Measurements from ENCODE around the gene PACS2.
"Not testable (repeated sequence)": the region's sequence is repeated elsewhere in the genome, so short reads cannot be mapped to it uniquely, and the experiment has no call there.

The PACS2 gene

DNA sequence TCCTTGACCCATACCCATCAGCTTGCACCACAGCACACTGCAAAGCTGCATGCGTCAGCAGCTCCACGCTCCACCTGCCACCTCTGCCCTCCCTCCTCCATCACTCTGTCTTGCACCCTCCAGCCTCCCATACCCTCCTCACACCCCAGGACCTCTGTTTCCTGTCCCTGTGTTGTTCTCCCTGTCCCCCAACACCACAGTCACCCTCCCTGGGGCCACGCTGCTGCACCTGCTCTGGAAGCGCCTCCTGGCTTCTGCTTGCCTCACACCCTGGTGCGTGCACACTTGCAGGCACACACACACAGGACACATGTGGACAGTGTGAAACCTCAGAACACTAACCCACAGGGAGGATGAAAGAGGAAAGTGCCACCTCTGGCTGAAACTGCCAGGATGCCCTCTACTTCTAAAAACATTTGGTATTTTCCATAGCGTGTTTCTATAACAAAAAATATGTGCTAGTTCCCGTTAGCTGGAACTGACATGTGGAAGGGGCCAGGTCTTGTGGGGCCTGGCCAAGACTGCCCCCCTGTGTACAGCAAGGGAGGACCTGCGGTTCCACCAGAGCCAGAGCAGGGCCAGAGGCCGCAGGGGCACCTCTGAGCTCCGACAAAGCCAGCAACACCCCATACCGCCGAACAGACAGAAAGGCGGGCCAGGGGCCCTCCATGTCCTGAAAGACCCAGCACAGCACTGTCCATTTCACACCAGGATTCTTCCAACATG, 23.8 kb upstream of the PACS2 start:
- no peaks in the 10 kb centered on the region for H3K27me3 ChIP-seq (ENCODE audit: insufficient read depth, low read length)
- no peaks in the 10 kb centered on the region for H3K36me3 ChIP-seq (ENCODE audit: insufficient read depth, low read depth, low read length)
- no peak overlapping the region for H3K4me3 ChIP-seq (ENCODE audit: low read length)
- H3K9me3 ChIP-seq (ENCODE audit: insufficient read depth, low read depth, low read length): no peaks in the 10 kb centered on the region
- no peak overlapping the region for H3K27ac ChIP-seq (ENCODE audit: low read length)
- H3K9ac ChIP-seq (ENCODE audit: low read depth, low read length): no peak overlapping the region
- no peaks in the 10 kb centered on the region for H3K4me1 ChIP-seq (ENCODE audit: insufficient read depth, low read length)

DNA sequence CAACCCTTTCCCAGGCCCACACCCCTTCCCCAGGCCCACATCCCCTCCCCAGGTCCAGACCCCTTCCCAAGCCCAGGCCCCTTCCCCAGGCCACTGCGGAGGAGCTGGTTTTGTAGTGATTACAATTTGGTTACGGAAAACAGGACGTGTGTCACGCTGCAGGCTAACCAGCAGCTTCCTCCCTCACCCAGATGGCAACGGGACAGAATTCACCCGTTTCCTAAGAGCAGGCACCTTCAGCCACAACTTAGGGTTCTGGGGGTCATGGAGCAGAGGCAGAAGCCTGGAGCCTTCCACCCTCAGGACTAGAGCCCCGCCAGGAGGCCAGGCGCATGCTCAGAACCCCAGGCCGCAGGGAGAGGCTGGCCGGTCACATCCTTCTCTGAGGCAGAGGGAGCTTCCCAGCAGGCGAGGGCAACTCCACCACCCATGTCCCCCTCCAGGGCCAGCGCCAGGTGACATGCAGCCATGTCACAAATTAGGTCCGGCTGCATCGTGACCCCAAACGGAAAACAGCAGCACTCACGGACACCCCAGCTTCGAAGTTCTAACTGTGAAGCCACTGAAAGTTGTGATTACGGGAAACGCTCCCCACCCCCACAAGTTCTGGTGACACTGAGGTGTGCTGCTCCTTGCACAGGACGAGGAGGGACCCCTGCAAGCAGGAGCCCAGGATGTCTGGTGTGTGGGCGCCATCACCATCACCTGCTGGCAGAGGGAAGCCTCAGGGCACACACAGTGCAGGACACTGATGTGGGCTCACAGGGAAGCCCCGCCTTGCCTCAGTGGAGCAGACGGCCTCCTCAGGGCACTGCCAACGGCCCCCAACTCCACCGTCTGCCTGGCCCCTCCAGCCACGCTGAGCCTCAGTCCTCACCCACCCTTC, 21.5 kb upstream of the PACS2 start:
- Histone ChIP-seq H3K27me3 (ENCODE audit: insufficient read depth, low read length) (no peaks in the 10 kb centered on the region), H3K4me1 (ENCODE audit: insufficient read depth, low read length) (no peaks in the 10 kb centered on the region), H3K9ac (ENCODE audit: low read depth, low read length) (no peak overlapping the region), H3K36me3 (ENCODE audit: insufficient read depth, low read depth, low read length) (no peaks in the 10 kb centered on the region), H3K9me3 (ENCODE audit: insufficient read depth, low read depth, low read length) (no peaks in the 10 kb centered on the region), H3K4me3 (ENCODE audit: low read length) (no peak overlapping the region), H3K27ac (ENCODE audit: low read length) (no peak overlapping the region)

DNA sequence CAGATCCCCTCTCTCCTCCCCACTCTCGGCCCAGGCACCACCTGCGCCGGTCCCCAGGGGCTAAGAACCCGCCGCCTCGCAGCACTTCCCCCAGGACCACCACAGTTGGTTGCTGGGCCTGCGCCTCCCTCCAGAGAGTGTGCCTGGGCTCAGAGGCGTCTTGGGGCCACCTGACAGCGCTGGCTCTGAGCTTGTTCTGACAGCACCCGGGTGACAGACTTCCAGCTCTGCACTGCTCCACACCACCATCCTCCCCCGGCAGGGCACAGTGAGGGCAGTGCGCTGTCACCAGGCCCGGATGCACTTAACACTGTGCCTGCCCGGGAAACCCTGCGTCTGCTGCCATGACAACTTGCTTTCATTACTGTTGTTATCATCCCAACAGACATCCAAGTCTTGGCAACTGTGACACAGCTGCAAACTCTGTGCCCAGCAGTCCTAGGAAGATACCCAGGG, 20.4 kb upstream of the PACS2 start:
- Histone ChIP-seq H3K27ac (ENCODE audit: low read length) (no peak overlapping the region), H3K9me3 (ENCODE audit: insufficient read depth, low read depth, low read length) (no peaks in the 10 kb centered on the region), H3K27me3 (ENCODE audit: insufficient read depth, low read length) (peaks cover 2% of the 10 kb centered on the region; the same call in 1 of the 2 replicates), H3K4me1 (ENCODE audit: insufficient read depth, low read length) (no peaks in the 10 kb centered on the region), H3K9ac (ENCODE audit: low read depth, low read length) (no peak overlapping the region), H3K36me3 (ENCODE audit: insufficient read depth, low read depth, low read length) (no peaks in the 10 kb centered on the region), H3K4me3 (ENCODE audit: low read length) (no peak overlapping the region)

DNA sequence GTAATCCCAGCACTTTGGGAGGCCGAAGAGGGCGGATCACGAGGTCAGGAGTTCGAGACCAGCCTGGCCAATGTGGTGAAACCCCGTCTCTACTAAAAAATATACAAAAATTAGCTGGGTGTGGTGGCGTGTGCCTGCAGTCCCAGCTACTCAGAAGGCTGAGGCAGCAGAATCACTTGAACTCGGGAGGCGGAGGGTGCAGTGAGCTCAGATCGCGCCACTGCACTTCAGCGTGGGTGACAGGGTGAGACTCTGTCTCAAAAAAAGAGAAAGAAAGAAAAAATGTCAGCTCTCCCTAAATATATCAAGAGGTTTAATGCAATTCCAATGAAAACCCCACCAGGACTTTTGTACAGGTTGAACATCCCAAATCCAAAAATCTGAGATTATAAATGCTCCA, 17.2 kb upstream of the PACS2 start:
- H3K36me3 ChIP-seq (ENCODE audit: insufficient read depth, low read depth, low read length); H3K4me3 ChIP-seq (ENCODE audit: low read length); H3K4me1 ChIP-seq (ENCODE audit: insufficient read depth, low read length); H3K27ac ChIP-seq (ENCODE audit: low read length); H3K9ac ChIP-seq (ENCODE audit: low read depth, low read length); H3K9me3 ChIP-seq (ENCODE audit: insufficient read depth, low read depth, low read length): not testable (repeated sequence)
- peaks cover 12% of the 10 kb centered on the region for H3K27me3 ChIP-seq (ENCODE audit: insufficient read depth, low read length)

DNA sequence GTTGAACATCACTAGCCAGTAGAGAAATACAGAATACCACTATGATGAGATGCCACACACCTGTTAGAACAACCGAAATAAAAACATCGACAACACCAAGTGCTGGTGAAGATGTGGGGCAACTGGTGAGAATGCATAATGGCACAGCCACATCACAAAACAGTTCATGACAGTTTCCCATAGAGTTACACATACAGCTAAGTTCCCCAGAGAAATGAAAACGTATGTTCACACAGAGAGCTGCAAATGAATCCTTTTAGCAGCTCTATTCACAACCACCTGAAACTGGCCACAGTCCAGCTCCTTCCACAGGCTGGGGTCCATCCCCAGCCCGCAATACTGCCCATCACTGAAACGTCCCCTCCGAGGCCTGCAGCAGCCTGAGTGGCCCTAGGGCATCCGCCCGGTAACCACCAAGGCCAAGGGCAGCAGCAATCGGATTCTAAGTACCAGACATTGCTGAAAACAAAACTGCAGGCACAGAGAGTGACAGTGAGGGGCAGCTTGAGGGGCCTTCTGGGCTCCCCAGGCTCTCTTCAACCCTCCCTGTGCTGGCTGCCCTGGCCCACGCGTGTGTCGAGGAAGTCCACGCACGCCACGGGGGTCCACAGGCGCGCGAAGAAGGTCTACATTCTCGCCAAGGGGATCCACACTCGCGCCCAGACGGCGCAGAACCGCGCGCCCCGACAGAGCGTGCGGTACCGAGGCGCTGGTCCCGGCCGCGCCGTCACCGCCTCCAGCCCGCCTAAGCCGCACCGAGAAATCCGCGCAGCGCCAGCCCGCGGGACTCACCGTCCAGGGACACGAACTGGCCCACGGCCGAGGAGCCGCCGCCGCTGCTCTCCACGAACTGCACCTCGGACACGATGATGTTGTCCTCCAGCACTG, 14.7 kb upstream of the PACS2 start:
- Histone ChIP-seq H3K4me1 (ENCODE audit: insufficient read depth, low read length) (no peaks in the 10 kb centered on the region), H3K9ac (ENCODE audit: low read depth, low read length) (peak overlapping the region; percentile 79; the same call in 1 of the 2 replicates), H3K4me3 (ENCODE audit: low read length) (peak overlapping the region; percentile 81), H3K9me3 (ENCODE audit: insufficient read depth, low read depth, low read length) (no peaks in the 10 kb centered on the region), H3K27ac (ENCODE audit: low read length) (no peak overlapping the region), H3K27me3 (ENCODE audit: insufficient read depth, low read length) (peaks cover 12% of the 10 kb centered on the region), H3K36me3 (ENCODE audit: insufficient read depth, low read depth, low read length) (no peaks in the 10 kb centered on the region)

DNA sequence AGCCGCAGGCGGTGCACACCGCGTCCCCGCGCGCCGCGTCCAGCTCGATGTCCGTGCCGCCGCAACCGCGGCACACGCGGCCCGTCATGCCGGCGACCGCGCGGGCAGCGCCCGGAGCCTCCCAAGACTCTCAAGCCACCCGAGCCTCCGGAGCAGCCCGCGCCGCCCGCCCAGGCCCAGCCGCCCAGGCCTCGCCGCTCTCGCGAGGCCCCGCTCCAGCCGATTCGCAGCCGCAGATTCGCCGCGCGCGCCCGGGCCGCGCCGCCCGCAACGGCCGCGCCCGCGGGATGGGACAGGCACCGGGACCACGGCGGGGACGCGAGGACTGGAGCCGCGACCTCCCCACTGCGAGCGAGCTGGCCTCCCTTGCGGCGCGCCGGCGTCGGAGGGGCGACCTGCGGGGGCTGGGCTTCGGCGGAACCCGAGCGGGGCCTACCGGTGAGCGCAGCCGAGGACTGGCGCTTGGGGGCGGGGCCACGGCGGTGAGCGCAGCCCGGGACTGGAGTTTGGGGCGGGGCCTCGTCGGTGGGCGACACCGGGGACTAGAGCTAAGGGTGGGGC, 13.9 kb upstream of the PACS2 start, which contains the start of gene BRF1:
TSS of gene BRF1 (minus strand) at position 460 of the 561 bp plus-strand sequence. CDS start at position 88, 372 bp downstream.
- Histone ChIP-seq H3K9me3 (ENCODE audit: insufficient read depth, low read depth, low read length) (no peaks in the 10 kb centered on the region), H3K27ac (ENCODE audit: low read length) (no peak within 1 kb of the TSS)

DNA sequence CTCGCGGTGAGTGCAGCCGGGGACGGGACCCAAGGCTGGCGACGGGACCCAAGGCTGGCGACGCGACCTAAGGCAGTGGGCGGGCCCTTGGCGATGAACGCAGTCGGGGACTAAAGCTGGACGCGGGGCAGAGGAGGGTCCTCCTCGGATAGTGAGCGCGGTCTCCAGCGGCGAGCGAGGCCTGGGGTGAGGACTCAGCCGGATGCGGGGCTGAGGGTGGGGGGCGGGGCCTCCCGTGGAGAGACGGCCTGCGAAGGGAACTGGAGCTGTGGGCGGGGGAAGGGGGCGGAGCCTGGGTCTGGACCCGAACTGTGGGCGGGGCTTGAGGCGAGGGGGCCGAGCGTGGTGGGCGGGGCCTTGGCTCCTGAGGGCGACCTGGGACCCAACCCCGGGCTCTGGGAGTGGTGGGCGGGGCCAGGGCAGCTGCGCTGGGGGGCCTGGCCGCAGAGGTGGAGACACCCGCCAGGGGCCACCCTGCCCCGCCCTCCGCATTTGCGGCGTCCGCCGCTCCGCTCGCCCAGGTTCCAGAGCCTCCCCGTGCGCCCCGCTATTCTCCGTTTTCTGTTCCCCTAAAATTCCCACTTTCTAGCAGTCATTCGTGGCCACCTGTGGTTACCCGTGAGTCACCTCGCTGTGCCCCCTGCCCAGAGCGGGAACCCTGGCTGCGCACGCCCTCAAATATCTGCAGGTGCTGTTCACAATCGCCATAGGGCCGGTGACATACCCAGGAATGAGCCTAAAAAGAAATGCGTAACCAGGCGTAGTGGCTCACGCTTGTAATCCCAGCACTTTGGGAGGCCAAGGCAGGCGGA, 13.2 kb upstream of the PACS2 start:
- no peaks in the 10 kb centered on the region for H3K4me1 ChIP-seq (ENCODE audit: insufficient read depth, low read length)
- no peak overlapping the region for H3K27ac ChIP-seq (ENCODE audit: low read length)
- no peaks in the 10 kb centered on the region for H3K9me3 ChIP-seq (ENCODE audit: insufficient read depth, low read depth, low read length)
- no peaks in the 10 kb centered on the region for H3K36me3 ChIP-seq (ENCODE audit: insufficient read depth, low read depth, low read length)
- H3K27me3 ChIP-seq (ENCODE audit: insufficient read depth, low read length): peaks cover 12% of the 10 kb centered on the region
- peak overlapping the region; percentile 59; the same call in 1 of the 2 replicates for H3K9ac ChIP-seq (ENCODE audit: low read depth, low read length)
- peak overlapping the region; percentile 81 for H3K4me3 ChIP-seq (ENCODE audit: low read length)

More for the DNA sequence above, 13.9 kb upstream of the PACS2 start, which contains the start of gene BRF1:
- no peaks in the 10 kb centered on the region for H3K36me3 ChIP-seq (ENCODE audit: insufficient read depth, low read depth, low read length)
- H3K4me3 ChIP-seq (ENCODE audit: low read length): peak within 1 kb of the TSS; percentile 81
- peak within 1 kb of the TSS; percentile 79; the same call in 1 of the 2 replicates for H3K9ac ChIP-seq (ENCODE audit: low read depth, low read length)
- H3K4me1 ChIP-seq (ENCODE audit: insufficient read depth, low read length): no peaks in the 10 kb centered on the region
- H3K27me3 ChIP-seq (ENCODE audit: insufficient read depth, low read length): peaks cover 12% of the 10 kb centered on the region

DNA sequence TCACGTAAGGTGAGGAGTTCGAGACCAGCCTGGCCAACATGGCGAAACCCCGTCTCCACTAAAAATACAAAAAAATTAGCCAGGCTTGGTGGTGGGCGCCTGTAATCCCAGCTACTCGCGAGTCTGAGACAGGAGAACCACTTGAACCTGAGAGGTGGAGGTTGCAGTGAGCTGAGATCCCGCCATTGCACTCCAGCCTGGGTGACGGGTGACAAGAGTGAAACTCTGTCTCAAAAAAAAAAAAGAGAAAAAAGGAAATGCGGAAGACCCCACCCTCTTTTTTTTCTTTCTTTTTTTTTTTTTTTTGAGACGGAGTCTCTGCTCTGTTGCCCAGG, 12.7 kb upstream of the PACS2 start:
- not testable (repeated sequence) for H3K27ac ChIP-seq (ENCODE audit: low read length); H3K9me3 ChIP-seq (ENCODE audit: insufficient read depth, low read depth, low read length); H3K4me1 ChIP-seq (ENCODE audit: insufficient read depth, low read length); H3K36me3 ChIP-seq (ENCODE audit: insufficient read depth, low read depth, low read length); H3K9ac ChIP-seq (ENCODE audit: low read depth, low read length)
- Histone ChIP-seq H3K27me3 (ENCODE audit: insufficient read depth, low read length) (peaks cover 12% of the 10 kb centered on the region), H3K4me3 (ENCODE audit: low read length) (peak overlapping the region; percentile 81)

DNA sequence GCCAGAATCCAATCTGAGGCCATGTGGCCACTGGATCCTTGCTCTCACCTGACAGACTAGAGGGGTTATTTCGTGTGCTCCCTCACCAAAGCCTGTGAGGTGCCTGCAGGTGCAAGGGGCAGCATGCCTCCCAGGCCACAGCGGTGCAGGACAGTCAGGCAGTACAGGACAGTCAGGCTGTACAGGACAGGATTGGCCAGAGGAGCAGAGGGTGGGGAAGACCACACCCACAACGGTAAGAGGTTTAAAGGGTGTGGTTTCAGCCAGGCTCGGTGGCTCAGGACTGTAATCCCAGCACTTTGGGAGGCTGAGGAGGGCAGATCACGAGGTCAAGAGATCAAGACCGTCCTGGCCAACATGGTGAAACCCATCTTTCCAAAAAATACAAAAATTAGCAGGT, 10.6 kb upstream of the PACS2 start:
- Histone ChIP-seq H3K4me3 (ENCODE audit: low read length) (no peak overlapping the region), H3K27ac (ENCODE audit: low read length) (no peak overlapping the region), H3K27me3 (ENCODE audit: insufficient read depth, low read length) (peaks cover 12% of the 10 kb centered on the region), H3K9me3 (ENCODE audit: insufficient read depth, low read depth, low read length) (no peaks in the 10 kb centered on the region), H3K9ac (ENCODE audit: low read depth, low read length) (no peak overlapping the region), H3K4me1 (ENCODE audit: insufficient read depth, low read length) (peaks cover 10% of the 10 kb centered on the region; the same call in 1 of the 2 replicates), H3K36me3 (ENCODE audit: insufficient read depth, low read depth, low read length) (no peaks in the 10 kb centered on the region)

DNA sequence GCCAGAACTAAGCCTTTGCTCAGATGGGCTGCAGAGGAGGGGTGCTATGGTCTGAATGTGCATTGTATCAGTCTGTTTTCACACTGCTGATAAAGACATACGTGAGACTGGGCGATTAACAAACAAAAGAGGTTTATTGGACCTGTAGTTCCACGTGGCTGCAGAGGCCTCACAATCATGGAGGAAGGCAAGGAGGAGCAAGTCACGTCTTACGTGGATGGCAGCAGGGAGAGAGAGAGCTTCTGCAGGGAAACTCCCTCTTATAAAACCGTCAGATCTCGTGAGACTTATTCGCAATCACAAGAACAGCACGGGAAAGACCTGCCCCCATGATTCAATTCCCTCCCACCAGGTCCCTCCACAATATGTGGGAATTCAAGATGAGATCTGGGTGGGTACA, 10.0 kb upstream of the PACS2 start:
- Histone ChIP-seq H3K9me3 (ENCODE audit: insufficient read depth, low read depth, low read length) (no peaks in the 10 kb centered on the region), H3K27ac (ENCODE audit: low read length) (no peak overlapping the region), H3K27me3 (ENCODE audit: insufficient read depth, low read length) (peaks cover 6% of the 10 kb centered on the region), H3K4me3 (ENCODE audit: low read length) (no peak overlapping the region), H3K36me3 (ENCODE audit: insufficient read depth, low read depth, low read length) (no peaks in the 10 kb centered on the region), H3K4me1 (ENCODE audit: insufficient read depth, low read length) (peaks cover 10% of the 10 kb centered on the region; the same call in 1 of the 2 replicates), H3K9ac (ENCODE audit: low read depth, low read length) (no peak overlapping the region)

Measured in iPS-20b (cell line).